Measurements from ENCODE around the gene MVB12A.

MVB12A gene

GRCh38 chr19:17419621-17420474, at the start of gene MVB12A:
Gene MVB12A (plus strand): TSS chr19:17420047. CDS start chr19:17420136, 89 bp downstream.
- peak; percentile 98 for DNase-seq (ENCODE audit: low read depth)

GRCh38 chr19:17376935-17377600, 42.8 kb upstream of the MVB12A start, which contains the start of gene PLVAP:
Gene PLVAP (minus strand): TSS chr19:17377342. CDS start chr19:17377288, 54 bp downstream.
- DNase-seq (ENCODE audit: low read depth): no peak

DNA sequence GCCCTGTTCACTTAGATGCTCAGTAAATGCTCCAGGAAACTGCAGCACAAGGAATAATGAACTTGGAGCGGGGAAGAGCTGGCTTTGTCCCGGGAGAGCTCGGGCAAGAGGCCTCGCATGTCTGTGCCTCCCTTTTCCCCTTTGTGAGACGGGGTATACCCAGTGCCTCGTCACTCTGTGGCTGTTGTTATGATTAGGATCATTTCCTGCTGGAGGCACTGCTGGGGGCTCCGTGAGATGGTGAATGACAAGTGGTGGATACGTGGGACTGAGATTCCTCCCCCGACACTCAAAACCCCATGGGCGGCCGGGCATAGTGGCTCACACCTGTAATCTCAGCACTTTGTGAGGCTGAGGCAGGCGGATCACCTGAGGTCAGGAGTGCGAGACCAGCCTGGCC, 41.6 kb upstream of the MVB12A start:
- DNase-seq (ENCODE audit: low read depth): no peak

DNA sequence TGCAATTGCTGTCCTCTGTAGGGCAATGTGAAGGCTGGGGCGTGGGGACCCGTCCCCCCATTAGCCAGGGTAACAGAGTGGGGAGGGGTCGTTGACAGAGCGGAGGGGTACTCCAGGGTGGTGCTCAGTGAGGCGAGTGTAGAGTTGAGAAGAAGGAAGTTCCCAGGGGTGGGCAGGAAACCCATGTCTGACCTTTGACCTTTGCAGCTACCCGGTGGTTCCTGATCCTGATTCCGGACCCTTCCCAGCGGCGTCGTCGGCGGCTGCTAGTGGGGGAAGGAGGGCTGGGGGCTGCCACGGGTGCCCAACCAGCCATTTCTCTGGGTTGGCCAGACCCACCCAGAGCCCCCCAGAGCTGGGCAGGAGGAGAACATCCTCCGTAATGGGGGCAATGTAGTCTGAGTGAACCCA, 40.6 kb upstream of the MVB12A start:
- DNase-seq (ENCODE audit: low read depth): no peak

- no peak for DNase-seq (ENCODE audit: low read depth)
Observed at GRCh38 chr19:17380426-17381138, 39.3 kb upstream of the MVB12A start.

DNA sequence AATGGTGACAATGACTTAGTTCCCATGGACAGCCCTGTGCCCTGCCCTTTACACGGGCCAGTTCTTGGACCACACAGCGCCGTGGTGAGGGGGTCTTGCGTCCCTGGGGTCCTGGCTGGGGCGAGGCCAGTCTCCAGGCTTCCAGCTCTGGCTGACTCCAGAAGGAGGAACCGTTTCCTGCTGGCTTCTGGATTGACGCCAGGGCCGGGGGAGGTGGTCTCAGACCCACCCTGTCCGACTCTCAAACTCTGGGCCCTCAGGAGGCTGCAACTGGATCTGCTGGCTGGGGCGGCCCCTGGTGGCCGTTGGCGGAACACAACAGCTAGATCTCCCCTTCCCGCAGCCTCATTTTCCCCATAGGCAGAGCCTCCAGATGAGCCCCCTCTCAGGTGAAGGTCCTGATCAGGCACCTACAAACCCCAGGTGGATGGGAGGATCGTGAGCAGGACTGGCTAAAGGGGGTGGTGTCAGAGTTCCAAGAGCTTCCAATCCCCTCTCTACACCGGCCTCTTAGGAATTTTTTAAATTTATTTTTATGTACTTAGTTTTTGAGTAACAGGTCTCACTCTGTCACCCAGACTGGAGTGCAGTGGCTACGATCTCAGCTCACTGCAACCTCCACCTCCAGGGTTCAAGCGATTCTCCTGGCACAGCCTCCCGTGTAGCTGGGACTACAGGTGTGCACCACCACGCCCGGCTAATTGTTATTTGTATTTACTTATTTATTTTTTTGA, 33.8 kb upstream of the MVB12A start:
- DNase-seq (ENCODE audit: low read depth): no peak

- no peak for DNase-seq (ENCODE audit: low read depth)
Observed at GRCh38 chr19:17389288-17389687, 30.6 kb upstream of the MVB12A start.

DNA sequence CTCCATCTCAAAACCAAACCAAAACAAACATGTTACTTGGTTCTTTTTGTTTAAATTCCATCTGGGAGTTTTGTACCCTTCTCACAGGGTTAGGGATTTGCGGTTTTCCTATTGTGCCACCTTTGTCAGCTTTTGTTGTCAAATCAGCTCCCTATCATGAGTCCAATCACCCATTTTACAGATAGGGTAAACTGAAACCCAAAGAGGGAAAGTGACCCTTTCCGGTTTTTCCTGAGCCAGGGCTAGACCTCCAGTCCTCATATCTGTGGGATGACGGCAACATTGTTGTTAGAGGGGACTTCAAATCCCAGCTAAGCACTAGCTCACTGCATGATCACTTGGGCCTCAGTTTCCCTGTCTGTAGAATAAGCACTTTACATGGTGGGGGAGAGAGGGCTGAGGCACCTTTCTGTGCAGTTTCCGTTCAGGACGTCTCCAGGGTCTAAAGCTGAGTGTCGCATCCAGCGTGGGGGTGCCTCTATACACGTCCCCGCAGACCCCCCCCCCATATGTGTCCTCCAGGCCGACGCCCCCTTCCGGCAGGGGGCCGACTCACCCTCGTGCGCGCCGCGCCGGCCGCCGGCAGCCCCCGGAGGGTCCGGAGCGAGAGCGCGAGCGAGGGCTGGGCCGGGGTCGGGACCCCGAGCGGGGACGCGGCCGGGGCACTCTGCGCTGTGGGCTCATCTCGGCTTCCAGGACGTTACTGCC, 29.7 kb upstream of the MVB12A start:
- DNase-seq (ENCODE audit: low read depth): no peak

GRCh38 chr19:17390665-17391370, 29.0 kb upstream of the MVB12A start:
- peak; percentile 72 for DNase-seq (ENCODE audit: low read depth)

GRCh38 chr19:17391371-17392151, 28.3 kb upstream of the MVB12A start:
- no peak for DNase-seq (ENCODE audit: low read depth)

DNA sequence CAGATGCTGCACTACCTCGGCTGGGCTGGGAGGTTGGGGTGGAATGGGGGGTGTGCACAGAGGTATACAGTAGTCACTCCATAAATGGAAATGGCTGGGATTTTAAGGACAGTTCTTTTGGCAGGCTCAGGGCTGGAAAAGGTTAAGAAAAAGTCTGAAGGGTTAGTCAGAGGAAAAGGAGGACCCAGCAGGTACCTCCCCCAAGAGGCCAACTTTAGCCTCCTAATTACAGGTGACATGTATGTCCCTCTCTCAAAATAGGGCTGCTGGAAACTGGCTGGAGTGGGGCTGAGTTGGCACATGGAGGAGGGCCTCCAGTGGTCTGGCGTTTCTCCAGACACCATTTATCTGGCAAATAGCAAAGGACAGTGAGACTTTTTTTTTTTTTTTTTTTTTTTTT, 26.8 kb upstream of the MVB12A start:
- DNase-seq (ENCODE audit: low read depth): no peak

- DNase-seq (ENCODE audit: low read depth): no peak
Observed at GRCh38 chr19:17393914-17394313, 25.9 kb upstream of the MVB12A start, which contains the start of gene CCDC194. Gene CCDC194 (minus strand): TSS chr19:17394196. CDS start chr19:17394158, 38 bp downstream.

DNA sequence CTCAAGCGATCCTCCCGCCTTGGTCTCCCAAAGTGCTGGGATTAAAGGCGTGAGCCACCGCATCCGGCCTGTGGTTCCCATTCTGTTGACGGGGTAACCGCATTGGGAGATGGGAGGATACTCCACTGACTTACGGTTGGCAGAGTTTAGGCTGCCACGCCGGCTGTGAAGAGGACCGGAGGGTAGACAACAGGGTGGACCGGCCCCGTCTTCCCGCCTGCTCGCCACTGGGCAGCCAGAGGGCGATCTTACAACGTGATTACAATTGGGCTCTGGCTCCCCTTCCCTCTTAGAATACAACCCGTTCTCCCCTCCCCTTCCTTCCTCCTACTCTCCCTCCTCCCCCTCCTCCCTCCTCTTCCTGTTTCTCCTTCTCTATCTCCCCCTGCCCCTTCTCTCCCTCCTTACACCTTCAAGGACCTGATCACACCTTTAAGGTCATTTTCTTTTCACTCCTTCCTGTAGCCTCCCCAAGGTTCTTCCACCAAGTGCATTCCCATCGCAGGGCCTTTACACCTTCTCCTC, 24.9 kb upstream of the MVB12A start:
- no peak for DNase-seq (ENCODE audit: low read depth)

DNA sequence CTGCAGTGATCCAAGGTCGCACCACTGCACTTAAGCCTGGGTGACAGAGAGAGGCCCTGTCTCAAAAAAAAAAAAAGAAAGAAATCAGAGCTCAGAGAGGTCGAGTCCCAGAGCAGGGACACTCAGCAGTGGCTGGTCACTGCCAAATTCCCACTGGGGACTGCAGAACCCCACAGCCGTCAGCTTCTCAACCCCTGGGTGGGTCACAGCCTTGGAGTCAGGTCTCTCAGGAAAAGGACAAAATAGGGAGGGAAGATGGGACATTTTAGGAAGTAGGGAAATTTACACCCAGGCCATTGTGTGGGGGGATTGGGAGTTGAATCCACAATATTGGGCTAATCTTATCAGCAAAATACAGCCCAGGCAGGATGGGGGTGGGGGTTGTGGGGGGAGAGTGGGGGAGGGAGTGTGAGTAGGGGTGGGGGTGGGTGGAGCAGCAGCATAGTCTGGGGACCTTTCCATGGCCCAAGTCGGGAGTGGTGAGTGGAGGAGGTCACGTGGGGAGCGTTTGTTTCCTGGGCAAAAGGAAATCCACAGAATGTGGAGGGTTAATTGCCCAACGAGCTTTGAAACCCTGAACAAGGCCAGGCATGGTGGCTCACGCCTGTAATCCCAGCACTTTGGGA, 20.8 kb upstream of the MVB12A start:
- no peak for DNase-seq (ENCODE audit: low read depth)

DNA sequence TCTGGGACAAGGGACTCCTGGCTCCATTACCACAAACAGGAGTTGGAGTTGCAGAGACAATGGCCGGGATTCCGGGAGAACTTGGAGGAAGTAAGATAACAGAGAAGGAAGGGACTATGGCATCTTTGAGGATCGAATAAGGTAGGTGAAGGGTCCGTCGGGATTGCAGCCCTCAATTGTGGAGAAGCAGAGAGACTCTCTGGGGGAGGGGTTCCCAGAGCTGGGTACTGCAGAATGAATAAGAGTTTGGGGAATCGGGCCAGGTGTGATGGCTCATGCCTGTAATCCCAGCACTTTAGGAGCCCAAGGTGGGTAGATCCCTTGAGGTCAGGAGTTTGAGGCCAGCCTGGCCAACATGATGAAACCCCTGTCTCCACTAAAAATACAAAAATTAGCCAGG, 18.2 kb upstream of the MVB12A start:
- no peak for DNase-seq (ENCODE audit: low read depth)

DNA sequence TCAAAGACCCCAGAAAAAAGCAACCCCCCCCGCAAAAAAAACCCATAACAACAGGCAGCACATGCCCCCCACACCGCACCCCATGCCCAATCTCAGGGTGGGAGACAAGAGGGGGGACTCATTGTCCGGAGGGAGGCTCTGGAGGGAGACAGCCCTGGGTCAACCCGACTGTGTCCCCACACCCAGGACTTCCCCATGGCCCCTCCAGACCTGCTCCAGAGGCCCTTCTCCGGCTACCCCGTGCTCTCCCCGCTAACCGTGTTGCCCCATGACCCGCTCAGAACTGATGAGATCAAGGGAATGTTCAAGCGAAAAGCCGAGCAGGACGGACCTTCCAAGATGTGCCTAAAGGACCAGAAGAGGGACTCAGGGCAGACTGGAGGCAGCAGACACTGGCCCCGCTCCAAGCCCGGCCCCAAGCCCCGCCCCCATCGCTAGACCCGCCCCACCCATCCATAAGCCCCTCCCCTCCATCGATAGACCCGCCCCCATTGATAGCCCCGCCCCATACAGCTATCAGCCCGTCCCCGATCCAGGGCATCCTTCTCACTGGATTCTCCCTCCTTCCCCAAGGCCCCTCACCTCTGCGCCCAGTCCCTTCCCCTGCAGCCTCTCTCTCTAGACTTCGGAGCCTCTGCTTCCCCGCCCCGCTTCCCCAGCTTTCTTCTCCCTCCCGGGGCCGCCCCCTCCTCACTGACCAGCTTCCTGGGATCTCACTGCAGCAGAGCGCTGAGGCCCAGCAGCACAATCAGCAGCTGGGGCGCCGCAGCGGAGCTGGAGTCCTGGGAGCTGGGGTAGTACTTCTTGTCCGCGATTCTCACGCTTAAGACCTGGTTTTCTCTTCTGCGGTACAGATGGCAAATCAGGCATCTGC, 16.6 kb upstream of the MVB12A start:
- DNase-seq (ENCODE audit: low read depth): no peak

DNA sequence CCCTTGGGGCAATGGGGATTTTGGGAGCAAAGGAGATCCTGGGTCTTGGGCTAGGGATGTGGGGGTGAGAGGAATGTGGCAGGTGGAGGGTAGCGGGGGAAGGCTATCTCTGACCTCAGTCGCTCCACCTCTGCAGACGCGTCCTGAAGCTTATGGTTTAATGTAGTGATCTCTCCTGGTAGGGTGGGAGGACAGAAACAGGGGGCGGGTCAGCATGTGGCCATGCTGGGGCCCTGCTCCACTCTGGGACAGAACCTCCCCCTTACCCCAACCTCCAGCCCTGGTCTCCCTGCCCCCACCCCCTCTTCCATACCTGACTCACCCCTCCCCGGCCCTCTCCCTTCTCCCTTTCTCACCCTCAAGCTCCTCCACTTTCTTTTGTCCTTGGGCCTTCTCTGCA, 15.8 kb upstream of the MVB12A start:
- DNase-seq (ENCODE audit: low read depth): no peak

GRCh38 chr19:17404621-17405249, 15.1 kb upstream of the MVB12A start:
- no peak for DNase-seq (ENCODE audit: low read depth)
